Measurements from ENCODE around the gene PRKN. TPM values are rescaled to one million over a fixed set of nuclear protein-coding genes. Genes with fewer than 3 reads are reported as not detected.
"Not testable (repeated sequence)": the region's sequence is repeated elsewhere in the genome, so short reads cannot be mapped to it uniquely, and the experiment has no call there.

Gene PRKN
- polyA plus RNA-seq, 1 donor from 2014 or later = 1.2 TPM

DNA sequence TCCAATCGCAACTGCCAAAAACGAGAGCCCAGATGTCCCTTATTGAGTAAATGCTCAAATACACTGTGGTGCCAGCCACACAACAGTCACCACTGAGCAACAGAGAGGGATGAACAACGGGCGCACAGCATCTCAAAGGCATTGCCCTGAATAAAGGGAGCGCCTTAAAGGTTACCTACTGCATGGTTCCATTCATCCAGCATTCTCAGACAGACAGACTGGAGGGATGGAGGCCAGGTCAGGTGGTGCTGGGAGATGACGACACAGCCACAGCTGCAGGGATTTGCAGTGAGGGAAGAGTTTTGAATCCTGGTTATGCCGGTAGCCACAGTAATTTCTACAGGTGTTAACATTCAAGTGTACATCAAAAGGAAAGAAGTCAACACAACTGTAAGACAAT is 838.2 kb downstream of the PRKN start:
- Histone ChIP-seq H4K20me1 (ENCODE audit: insufficient read depth) (no peaks in the 10 kb centered on the region), H3K27me3 (ENCODE audit: insufficient read depth, low read depth, low read length) (no peaks in the 10 kb centered on the region), H3F3A (ENCODE audit: insufficient read depth, low read length, poor library complexity, severe bottlenecking) (no peaks in the 10 kb centered on the region), H3K9me2 (ENCODE audit: insufficient read depth, low read length) (no peaks in the 10 kb centered on the region), H3K9ac (ENCODE audit: low read length) (no peak overlapping the region), H3K9me3 (ENCODE audit: low read length) (no peaks in the 10 kb centered on the region), H2AFZ (ENCODE audit: low read depth, low read length) (no peak overlapping the region), H3K4me2 (ENCODE audit: low read length) (no peak overlapping the region), H3K4me3 (ENCODE audit: low read length) (no peak overlapping the region), H3K27ac (ENCODE audit: low read length) (no peak overlapping the region), H3K79me2 (replicated peaks; ENCODE audit: insufficient read depth, low read length) (no peaks in the 10 kb centered on the region), H3K36me3 (ENCODE audit: insufficient read depth, low read length) (no peaks in the 10 kb centered on the region)
- TF ChIP-seq RAD21 (conservative IDR thresholded peaks at IDR 0.05) = no peak
- TF ChIP-seq, protein P1, sequence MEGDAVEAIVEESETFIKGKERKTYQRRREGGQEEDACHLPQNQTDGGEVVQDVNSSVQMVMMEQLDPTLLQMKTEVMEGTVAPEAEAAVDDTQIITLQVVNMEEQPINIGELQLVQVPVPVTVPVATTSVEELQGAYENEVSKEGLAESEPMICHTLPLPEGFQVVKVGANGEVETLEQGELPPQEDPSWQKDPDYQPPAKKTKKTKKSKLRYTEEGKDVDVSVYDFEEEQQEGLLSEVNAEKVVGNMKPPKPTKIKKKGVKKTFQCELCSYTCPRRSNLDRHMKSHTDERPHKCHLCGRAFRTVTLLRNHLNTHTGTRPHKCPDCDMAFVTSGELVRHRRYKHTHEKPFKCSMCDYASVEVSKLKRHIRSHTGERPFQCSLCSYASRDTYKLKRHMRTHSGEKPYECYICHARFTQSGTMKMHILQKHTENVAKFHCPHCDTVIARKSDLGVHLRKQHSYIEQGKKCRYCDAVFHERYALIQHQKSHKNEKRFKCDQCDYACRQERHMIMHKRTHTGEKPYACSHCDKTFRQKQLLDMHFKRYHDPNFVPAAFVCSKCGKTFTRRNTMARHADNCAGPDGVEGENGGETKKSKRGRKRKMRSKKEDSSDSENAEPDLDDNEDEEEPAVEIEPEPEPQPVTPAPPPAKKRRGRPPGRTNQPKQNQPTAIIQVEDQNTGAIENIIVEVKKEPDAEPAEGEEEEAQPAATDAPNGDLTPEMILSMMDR (IDR thresholded peaks at IDR 0.05; ENCODE audit: poor library complexity, severe bottlenecking) = no peak
- TF ChIP-seq SMC3 (conservative IDR thresholded peaks at IDR 0.05; ENCODE audit: poor library complexity) = no peak
- TF ChIP-seq EZH2 (IDR thresholded peaks at IDR 0.05; ENCODE audit: borderline replicate concordance, insufficient read depth, low read length, poor library complexity, severe bottlenecking) = no peak
- TF ChIP-seq EP300 (conservative IDR thresholded peaks at IDR 0.05; ENCODE audit: poor library complexity, severe bottlenecking) = no peak
- TF ChIP-seq, protein P2, sequence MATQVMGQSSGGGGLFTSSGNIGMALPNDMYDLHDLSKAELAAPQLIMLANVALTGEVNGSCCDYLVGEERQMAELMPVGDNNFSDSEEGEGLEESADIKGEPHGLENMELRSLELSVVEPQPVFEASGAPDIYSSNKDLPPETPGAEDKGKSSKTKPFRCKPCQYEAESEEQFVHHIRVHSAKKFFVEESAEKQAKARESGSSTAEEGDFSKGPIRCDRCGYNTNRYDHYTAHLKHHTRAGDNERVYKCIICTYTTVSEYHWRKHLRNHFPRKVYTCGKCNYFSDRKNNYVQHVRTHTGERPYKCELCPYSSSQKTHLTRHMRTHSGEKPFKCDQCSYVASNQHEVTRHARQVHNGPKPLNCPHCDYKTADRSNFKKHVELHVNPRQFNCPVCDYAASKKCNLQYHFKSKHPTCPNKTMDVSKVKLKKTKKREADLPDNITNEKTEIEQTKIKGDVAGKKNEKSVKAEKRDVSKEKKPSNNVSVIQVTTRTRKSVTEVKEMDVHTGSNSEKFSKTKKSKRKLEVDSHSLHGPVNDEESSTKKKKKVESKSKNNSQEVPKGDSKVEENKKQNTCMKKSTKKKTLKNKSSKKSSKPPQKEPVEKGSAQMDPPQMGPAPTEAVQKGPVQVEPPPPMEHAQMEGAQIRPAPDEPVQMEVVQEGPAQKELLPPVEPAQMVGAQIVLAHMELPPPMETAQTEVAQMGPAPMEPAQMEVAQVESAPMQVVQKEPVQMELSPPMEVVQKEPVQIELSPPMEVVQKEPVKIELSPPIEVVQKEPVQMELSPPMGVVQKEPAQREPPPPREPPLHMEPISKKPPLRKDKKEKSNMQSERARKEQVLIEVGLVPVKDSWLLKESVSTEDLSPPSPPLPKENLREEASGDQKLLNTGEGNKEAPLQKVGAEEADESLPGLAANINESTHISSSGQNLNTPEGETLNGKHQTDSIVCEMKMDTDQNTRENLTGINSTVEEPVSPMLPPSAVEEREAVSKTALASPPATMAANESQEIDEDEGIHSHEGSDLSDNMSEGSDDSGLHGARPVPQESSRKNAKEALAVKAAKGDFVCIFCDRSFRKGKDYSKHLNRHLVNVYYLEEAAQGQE (IDR thresholded peaks at IDR 0.05; ENCODE audit: borderline replicate concordance) = no peak

- H3K79me2 ChIP-seq (replicated peaks; ENCODE audit: insufficient read depth, low read length); H3K9me3 ChIP-seq (ENCODE audit: low read length); H4K20me1 ChIP-seq (ENCODE audit: insufficient read depth); H3K9ac ChIP-seq (ENCODE audit: low read length); H3K4me2 ChIP-seq (ENCODE audit: low read length); H3K27me3 ChIP-seq (ENCODE audit: insufficient read depth, low read depth, low read length); H3F3A ChIP-seq (ENCODE audit: insufficient read depth, low read length, poor library complexity, severe bottlenecking); H3K9me2 ChIP-seq (ENCODE audit: insufficient read depth, low read length); H2AFZ ChIP-seq (ENCODE audit: low read depth, low read length); H3K27ac ChIP-seq (ENCODE audit: low read length); H3K4me3 ChIP-seq (ENCODE audit: low read length); H3K36me3 ChIP-seq (ENCODE audit: insufficient read depth, low read length): not testable (repeated sequence)
Measured at GRCh38 chr6:161886545-161886944, 841.0 kb downstream of the PRKN start.

DNA sequence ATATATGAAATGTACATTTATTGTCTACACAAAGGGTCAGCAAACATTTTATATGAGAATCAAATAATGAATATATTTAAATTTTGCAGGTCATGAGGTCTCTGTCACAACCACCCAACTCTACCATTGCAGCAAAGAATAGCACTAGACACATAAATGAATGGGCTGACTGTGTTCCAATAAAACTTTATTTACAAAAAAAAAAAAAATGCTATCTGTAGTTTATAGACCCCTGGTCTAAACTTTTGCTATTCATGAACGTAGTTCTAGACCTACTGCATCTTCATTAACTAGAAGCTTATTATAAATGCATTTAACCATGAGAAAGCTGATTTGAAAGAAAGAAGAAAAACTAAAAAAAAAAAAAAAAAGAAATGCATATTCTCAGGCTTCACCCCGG is 842.8 kb downstream of the PRKN start:
- TF ChIP-seq, protein P1 (IDR thresholded peaks at IDR 0.05; ENCODE audit: poor library complexity, severe bottlenecking) = no peak
- TF ChIP-seq POLR2AphosphoS5 (IDR thresholded peaks at IDR 0.05) (no peak), RAD21 (conservative IDR thresholded peaks at IDR 0.05) (no peak), SMC3 (conservative IDR thresholded peaks at IDR 0.05; ENCODE audit: poor library complexity) (no peak), EP300 (conservative IDR thresholded peaks at IDR 0.05; ENCODE audit: poor library complexity, severe bottlenecking) (no peak), TAF1 (IDR thresholded peaks at IDR 0.05; ENCODE audit: low read depth) (no peak), EZH2 (IDR thresholded peaks at IDR 0.05; ENCODE audit: borderline replicate concordance, insufficient read depth, low read length, poor library complexity, severe bottlenecking) (no peak), MXI1 (conservative IDR thresholded peaks at IDR 0.05; ENCODE audit: poor library complexity, severe bottlenecking) (no peak)
- TF ChIP-seq, protein P2 (IDR thresholded peaks at IDR 0.05; ENCODE audit: borderline replicate concordance) = no peak
- no peaks in the 10 kb centered on the region for H3K9me2 ChIP-seq (ENCODE audit: insufficient read depth, low read length)
- H3K9ac ChIP-seq (ENCODE audit: low read length) = no peak overlapping the region
- no peaks in the 10 kb centered on the region for H3K79me2 ChIP-seq (replicated peaks; ENCODE audit: insufficient read depth, low read length)
- H3F3A ChIP-seq (ENCODE audit: insufficient read depth, low read length, poor library complexity, severe bottlenecking) = no peaks in the 10 kb centered on the region
- H2AFZ ChIP-seq (ENCODE audit: low read depth, low read length) = no peak overlapping the region
- no peak overlapping the region for H3K4me3 ChIP-seq (ENCODE audit: low read length)
- H3K4me2 ChIP-seq (ENCODE audit: low read length) = no peak overlapping the region
- no peaks in the 10 kb centered on the region for H3K27me3 ChIP-seq (ENCODE audit: insufficient read depth, low read depth, low read length)
- no peaks in the 10 kb centered on the region for H3K9me3 ChIP-seq (ENCODE audit: low read length)
- H3K36me3 ChIP-seq (ENCODE audit: insufficient read depth, low read length) = no peaks in the 10 kb centered on the region
- H3K27ac ChIP-seq (ENCODE audit: low read length) = no peak overlapping the region
- no peaks in the 10 kb centered on the region for H4K20me1 ChIP-seq (ENCODE audit: insufficient read depth)

Data from neural cell (in vitro differentiated cells).